ENCODE results near the gene SLC16A4.

DNA sequence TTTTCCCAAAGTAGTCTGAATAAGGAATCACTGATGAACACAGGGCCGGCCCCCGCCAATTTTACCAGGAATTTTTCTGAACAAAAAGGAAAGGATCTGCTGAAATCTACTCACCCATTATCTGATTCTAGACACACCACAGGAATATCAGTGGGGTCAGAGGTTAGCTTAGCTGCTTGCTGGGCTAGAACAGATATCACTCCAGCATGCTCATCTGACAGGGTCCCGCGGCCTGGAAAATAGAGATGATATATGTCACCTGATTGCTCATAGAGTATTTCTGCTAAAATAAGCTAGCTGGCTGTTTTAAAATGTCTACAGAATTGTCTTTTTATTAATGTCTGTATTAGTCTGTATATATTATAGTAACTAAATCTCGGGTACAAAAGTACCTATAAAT, 13.0 kb upstream of the SLC16A4 start:
- TF ChIP-seq POLR2AphosphoS5 (IDR thresholded peaks at IDR 0.05; ENCODE audit: low read depth, low read length) (no peak), POLR2A (IDR thresholded peaks at IDR 0.05; ENCODE audit: low read depth, low read length) (no peak)

Measured in GM12892 (cell line).